ENCODE data around the gene CDKN3. TPM values are rescaled to one million over a fixed set of nuclear protein-coding genes. Genes with fewer than 3 reads are reported as not detected.
A peak's percentile ranks its signal among the peaks of the same experiment; 100 is the strongest.
"Not testable (repeated sequence)": the region's sequence is repeated elsewhere in the genome, so short reads cannot be mapped to it uniquely, and the experiment has no call there.

CDKN3 gene
- total RNA-seq, 5 donors from 2014 or later (not counting 1 experiment from before 2014, with no cell fraction given) = 1.2 to 2.7 (median 1.6) TPM

DNA sequence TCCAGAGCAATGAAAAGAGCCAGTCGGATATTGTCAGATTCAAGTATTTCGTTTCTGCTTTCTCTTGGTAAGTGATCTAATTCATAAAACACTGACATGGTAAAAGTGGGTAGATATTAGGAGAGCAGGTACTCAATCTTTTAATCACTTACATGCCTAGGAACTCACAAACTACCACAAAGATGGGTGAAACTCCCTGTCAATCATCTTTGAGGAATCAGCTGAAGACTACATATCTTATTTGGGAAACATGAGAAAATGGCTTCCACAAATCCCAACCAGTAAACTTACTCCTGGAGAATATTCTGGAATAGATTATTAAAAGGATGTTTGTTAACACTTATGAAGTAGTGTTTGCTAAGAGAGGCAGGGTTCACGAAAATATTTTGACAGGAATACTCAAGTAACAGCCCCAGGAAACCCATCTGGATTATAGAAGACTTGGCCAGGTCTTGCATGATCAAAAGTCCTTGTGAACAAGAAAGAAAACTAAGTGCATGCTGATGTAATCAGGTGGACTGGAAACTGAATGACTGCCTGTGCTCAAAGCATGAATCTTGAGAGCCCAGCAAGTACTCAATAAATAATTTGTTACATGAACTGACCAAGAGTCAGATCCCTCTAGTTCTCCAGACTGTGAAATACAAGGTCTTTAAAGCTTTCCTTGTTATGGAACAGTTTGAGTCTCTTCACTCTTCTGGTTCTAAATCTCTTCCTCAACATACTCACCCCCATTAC lies 28.9 kb downstream of the CDKN3 start:
- no peaks in the 10 kb centered on the region for H3K27me3 Mint-ChIP-seq
- no peaks in the 10 kb centered on the region for H3K4me1 ChIP-seq (ENCODE audit: control insufficient read depth in 1 of 2, extremely low read depth in 1 of 2, insufficient read depth in 2 of 2, low read length in 2 of 2)
- ChIA-PET POLR2A (no interaction called here), CTCF (interaction anchor here in 1 of 2 donors (0.6 kb wide), 1 partner anchor 22 kb away, joined by 3 read pairs; no protein-coding TSS in a partner anchor)
- ATAC-seq (replicated peaks in 1 of 4) (no peak), DNase-seq (no peak)
- no peak overlapping the region for H3K27ac Mint-ChIP-seq
- no peaks in the 10 kb centered on the region for H3K9me3 ChIP-seq
- H3K4me3 Mint-ChIP-seq = no peak overlapping the region
- H3K36me3 Mint-ChIP-seq = peaks cover 44% of the 10 kb centered on the region
- no peak overlapping the region for H3K27ac ChIP-seq (ENCODE audit: low read length)
- no peaks in the 10 kb centered on the region for H3K27me3 ChIP-seq (replicated peaks in 1 of 2; ENCODE audit: control insufficient read depth in 2 of 2, extremely low read depth in 1 of 2, insufficient read depth in 2 of 2, low read length in 1 of 2)
- WGBS (ENCODE audit: insufficient coverage) = 100% methylated on average over 1 of the region's 3 CpGs
- H3K4me3 ChIP-seq (ENCODE audit: control insufficient read depth in 1 of 2, extremely low read depth in 1 of 2, low read length in 1 of 2) = no peak overlapping the region
- H3K36me3 ChIP-seq (ENCODE audit: control insufficient read depth in 2 of 2, extremely low read depth in 1 of 2, insufficient read depth in 1 of 2, low read length in 1 of 2) = peaks cover 14 to 38% of the 10 kb centered on the region in 2 donors
- H3K4me1 Mint-ChIP-seq = no peaks in the 10 kb centered on the region
- H3K9me3 Mint-ChIP-seq = no peaks in the 10 kb centered on the region

DNA sequence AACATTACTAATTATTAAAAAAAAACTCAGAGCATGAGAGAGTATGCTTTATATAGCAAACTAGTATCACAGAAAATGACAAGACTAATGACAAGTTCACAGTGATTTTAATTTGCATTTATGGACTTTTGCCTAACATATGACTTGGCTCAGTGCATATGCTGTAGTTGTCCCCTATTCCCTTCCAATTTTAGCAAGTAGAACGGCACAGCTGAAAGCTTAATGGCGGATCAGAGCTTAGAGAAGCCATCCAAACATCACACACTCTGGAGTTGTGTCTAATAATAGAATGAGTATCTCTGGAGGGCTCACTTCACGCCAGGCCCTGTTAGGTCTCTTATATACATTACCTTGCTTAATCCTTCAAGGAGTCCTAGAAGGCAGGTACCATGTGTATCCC lies 31.1 kb downstream of the CDKN3 start:
- ChIA-PET POLR2A (no interaction called here), CTCF (interaction anchor here (0.6 to 0.8 kb wide), 2 partner anchors 28 to 1360 kb away, joined by 3 read pairs; no protein-coding TSS in a partner anchor)
- H3K27me3 Mint-ChIP-seq = no peaks in the 10 kb centered on the region
- peaks cover 55% of the 10 kb centered on the region for H3K36me3 Mint-ChIP-seq
- Histone ChIP-seq H3K4me3 (ENCODE audit: control insufficient read depth in 1 of 2, extremely low read depth in 1 of 2, low read length in 1 of 2) (no peak overlapping the region), H3K36me3 (ENCODE audit: control insufficient read depth in 2 of 2, extremely low read depth in 1 of 2, insufficient read depth in 1 of 2, low read length in 1 of 2) (peaks cover 14 to 41% of the 10 kb centered on the region in 2 donors), H3K27me3 (replicated peaks in 1 of 2; ENCODE audit: control insufficient read depth in 2 of 2, extremely low read depth in 1 of 2, insufficient read depth in 2 of 2, low read length in 1 of 2) (no peaks in the 10 kb centered on the region), H3K4me1 (ENCODE audit: control insufficient read depth in 1 of 2, extremely low read depth in 1 of 2, insufficient read depth in 2 of 2, low read length in 2 of 2) (no peaks in the 10 kb centered on the region), H3K27ac (ENCODE audit: low read length) (no peak overlapping the region), H3K9me3 (no peaks in the 10 kb centered on the region)
- peaks cover 5 to 7% (median 7%) of the 10 kb centered on the region in 3 donors for H3K4me1 Mint-ChIP-seq
- ATAC-seq (replicated peaks in 1 of 4) (no peak), DNase-seq (no peak)
- no peak overlapping the region for H3K27ac Mint-ChIP-seq
- no peak overlapping the region for H3K4me3 Mint-ChIP-seq
- WGBS (ENCODE audit: insufficient coverage) = no CpG with 5 or more reads among the region's 3 CpGs
- no peaks in the 10 kb centered on the region for H3K9me3 Mint-ChIP-seq

DNA sequence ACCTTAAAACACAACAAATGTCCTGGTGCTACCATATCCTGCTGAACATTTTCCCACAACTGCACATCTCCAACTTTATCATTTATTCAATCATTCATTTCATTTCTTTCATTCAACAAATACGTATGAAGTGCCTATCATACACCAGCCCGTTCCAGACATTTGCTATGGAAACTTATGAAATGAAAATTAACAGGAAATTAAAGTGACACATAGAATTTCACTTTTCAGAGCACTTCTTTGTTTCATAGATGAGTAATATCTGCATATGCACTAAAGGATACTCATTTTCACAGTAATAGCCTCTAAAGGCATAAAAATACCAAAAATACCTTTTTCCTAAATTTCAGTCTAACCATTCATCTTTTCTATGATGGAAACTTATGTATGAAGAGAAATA lies 31.7 kb downstream of the CDKN3 start:
- H3K4me3 Mint-ChIP-seq = no peak overlapping the region
- ChIA-PET CTCF (no interaction called here), POLR2A (no interaction called here)
- no peak overlapping the region for H3K27ac ChIP-seq (ENCODE audit: low read length)
- H3K27me3 ChIP-seq (replicated peaks in 1 of 2; ENCODE audit: control insufficient read depth in 2 of 2, extremely low read depth in 1 of 2, insufficient read depth in 2 of 2, low read length in 1 of 2) = no peaks in the 10 kb centered on the region
- no peaks in the 10 kb centered on the region for H3K9me3 Mint-ChIP-seq
- no peak for ATAC-seq (replicated peaks in 1 of 4)
- H3K27me3 Mint-ChIP-seq = no peaks in the 10 kb centered on the region
- no peaks in the 10 kb centered on the region for H3K9me3 ChIP-seq
- peak overlapping the region in 1 of 2 donors; percentile 30 for H3K27ac Mint-ChIP-seq
- peaks cover 55% of the 10 kb centered on the region for H3K36me3 Mint-ChIP-seq
- peaks cover 10 to 14% (median 12%) of the 10 kb centered on the region in 3 donors for H3K4me1 Mint-ChIP-seq
- WGBS (ENCODE audit: insufficient coverage) = no CpG with 5 or more reads among the region's 2 CpGs
- H3K4me1 ChIP-seq (ENCODE audit: control insufficient read depth in 1 of 2, extremely low read depth in 1 of 2, insufficient read depth in 2 of 2, low read length in 2 of 2) = no peaks in the 10 kb centered on the region
- no peak overlapping the region for H3K4me3 ChIP-seq (ENCODE audit: control insufficient read depth in 1 of 2, extremely low read depth in 1 of 2, low read length in 1 of 2)
- no peak for DNase-seq
- peaks cover 14 to 41% of the 10 kb centered on the region in 2 donors for H3K36me3 ChIP-seq (ENCODE audit: control insufficient read depth in 2 of 2, extremely low read depth in 1 of 2, insufficient read depth in 1 of 2, low read length in 1 of 2)

DNA sequence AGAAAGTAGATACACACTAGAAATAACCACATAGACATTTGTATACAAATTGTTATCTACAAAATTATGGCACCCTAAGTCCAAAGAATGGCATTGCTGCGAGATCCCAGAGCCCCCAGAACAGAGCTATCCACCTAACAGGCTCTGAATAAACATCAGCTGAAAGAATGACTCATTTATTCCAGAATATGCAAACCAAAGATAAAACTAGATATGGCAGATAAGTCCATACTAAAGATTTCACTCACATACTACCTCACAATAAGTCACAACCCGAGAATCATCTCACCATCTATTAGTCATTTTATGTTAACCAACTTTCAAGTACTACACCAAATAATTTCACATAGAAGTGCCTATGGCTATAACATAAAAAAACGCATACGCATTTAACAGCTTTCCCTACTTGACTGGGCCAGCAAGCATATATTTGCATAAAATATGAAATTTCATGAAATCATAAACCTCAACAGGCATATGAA lies 38.7 kb downstream of the CDKN3 start:
- 37% methylated on average over 2 of the region's 4 CpGs for WGBS (ENCODE audit: insufficient coverage)
- CTCF ChIA-PET = interaction anchor here (0.9 to 1.1 kb wide), 2 partner anchors 12 to 39 kb away, joined by 3 to 4 read pairs; partner anchors contain the start of gene CDKN3 (in 1 of the 2)
- Mint-ChIP-seq H3K9me3 (no peaks in the 10 kb centered on the region), H3K4me3 (peak overlapping the region; percentile 7 to 46 (median 20)), H3K27me3 (no peaks in the 10 kb centered on the region), H3K4me1 (peaks cover 69 to 76% (median 74%) of the 10 kb centered on the region in 3 donors), H3K36me3 (peaks cover 23% of the 10 kb centered on the region), H3K27ac (peak overlapping the region; percentile 25 to 66)
- no peaks in the 10 kb centered on the region for H3K9me3 ChIP-seq
- H3K4me1 ChIP-seq (ENCODE audit: control insufficient read depth in 1 of 2, extremely low read depth in 1 of 2, insufficient read depth in 2 of 2, low read length in 2 of 2) = peaks cover 7 to 12% of the 10 kb centered on the region in 2 experiments
- H3K36me3 ChIP-seq (ENCODE audit: control insufficient read depth in 2 of 2, extremely low read depth in 1 of 2, insufficient read depth in 1 of 2, low read length in 1 of 2) = peaks cover 0 to 9% of the 10 kb centered on the region in 2 donors
- no peak for DNase-seq
- no peak overlapping the region for H3K27ac ChIP-seq (ENCODE audit: low read length)
- no peaks in the 10 kb centered on the region for H3K27me3 ChIP-seq (replicated peaks in 1 of 2; ENCODE audit: control insufficient read depth in 2 of 2, extremely low read depth in 1 of 2, insufficient read depth in 2 of 2, low read length in 1 of 2)
- ATAC-seq (replicated peaks in 1 of 4) = peak; percentile 28 to 55 (median 40)
- H3K4me3 ChIP-seq (ENCODE audit: control insufficient read depth in 1 of 2, extremely low read depth in 1 of 2, low read length in 1 of 2) = no peak overlapping the region
- POLR2A ChIA-PET = interaction anchor here in 1 of 2 donors (1.0 kb wide), 1 partner anchor 38 kb away, joined by 3 read pairs; no protein-coding TSS in a partner anchor

DNA sequence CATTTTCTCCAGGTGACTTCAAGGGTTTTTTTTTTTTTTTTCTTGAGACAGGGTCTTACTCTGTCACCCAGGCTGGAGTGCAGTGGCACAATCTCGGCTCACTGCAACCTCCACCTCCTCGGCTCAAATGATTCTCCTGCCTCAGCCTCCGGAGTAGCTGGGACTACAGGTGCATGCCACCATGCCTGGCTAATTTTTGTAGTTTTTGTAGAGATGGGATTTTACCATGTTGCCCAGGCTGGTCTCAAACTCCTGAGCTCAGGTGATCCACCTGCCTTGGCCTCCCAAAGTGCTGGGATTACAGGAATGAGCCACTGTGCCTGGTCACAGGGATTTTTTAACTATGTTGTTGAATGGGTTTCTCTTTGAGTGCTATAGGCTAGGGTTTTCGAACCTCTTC lies 41.1 kb downstream of the CDKN3 start:
- ATAC-seq (replicated peaks in 1 of 4); H3K36me3 ChIP-seq (ENCODE audit: control insufficient read depth in 2 of 2, extremely low read depth in 1 of 2, insufficient read depth in 1 of 2, low read length in 1 of 2); H3K36me3 Mint-ChIP-seq; H3K9me3 Mint-ChIP-seq; H3K9me3 ChIP-seq; H3K27me3 ChIP-seq (replicated peaks in 1 of 2; ENCODE audit: control insufficient read depth in 2 of 2, extremely low read depth in 1 of 2, insufficient read depth in 2 of 2, low read length in 1 of 2); H3K27ac Mint-ChIP-seq; H3K4me3 Mint-ChIP-seq; DNase-seq; H3K27ac ChIP-seq (ENCODE audit: low read length); H3K4me3 ChIP-seq (ENCODE audit: control insufficient read depth in 1 of 2, extremely low read depth in 1 of 2, low read length in 1 of 2); H3K27me3 Mint-ChIP-seq: not testable (repeated sequence)
- H3K4me1 ChIP-seq (ENCODE audit: control insufficient read depth in 1 of 2, extremely low read depth in 1 of 2, insufficient read depth in 2 of 2, low read length in 2 of 2) = peaks cover 11 to 16% of the 10 kb centered on the region in 2 experiments
- ChIA-PET POLR2A (interaction anchor here in 1 of 2 donors (0.7 kb wide), 1 partner anchor 45 kb away, joined by 10 read pairs; no protein-coding TSS in a partner anchor), CTCF (interaction anchor here (0.5 to 0.7 kb wide), 5 partner anchors 19 to 1287 kb away, joined by 3 to 5 read pairs (median 4); no protein-coding TSS in a partner anchor)
- 100% methylated on average over 2 of the region's 4 CpGs for WGBS (ENCODE audit: insufficient coverage)
- H3K4me1 Mint-ChIP-seq = peaks cover 73 to 78% (median 75%) of the 10 kb centered on the region in 3 donors

DNA sequence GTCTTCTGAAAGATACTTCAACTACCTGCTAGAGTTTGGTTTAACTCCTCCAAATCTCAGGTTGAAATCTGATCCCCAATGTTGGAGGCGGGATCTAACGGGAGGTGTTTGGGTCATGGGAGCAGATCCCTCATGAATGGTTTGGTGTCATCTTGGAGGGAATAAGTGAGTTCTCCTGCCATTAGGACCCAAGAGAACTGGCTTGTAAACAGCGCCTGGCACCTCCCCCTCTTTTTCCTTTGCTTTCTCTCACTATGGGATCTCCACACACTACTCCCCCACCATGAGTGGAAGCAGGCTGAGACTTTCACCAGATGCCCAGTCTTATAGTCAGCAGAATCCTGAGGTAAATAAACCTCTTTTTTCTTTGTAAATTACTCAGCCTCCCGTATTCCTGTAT lies 41.9 kb downstream of the CDKN3 start:
- Mint-ChIP-seq H3K9me3 (no peaks in the 10 kb centered on the region), H3K4me3 (no peak overlapping the region), H3K4me1 (peaks cover 68 to 73% (median 68%) of the 10 kb centered on the region in 3 donors), H3K36me3 (peaks cover 7% of the 10 kb centered on the region), H3K27ac (no peak overlapping the region), H3K27me3 (no peaks in the 10 kb centered on the region)
- CTCF ChIA-PET = no interaction called here
- Histone ChIP-seq H3K4me1 (ENCODE audit: control insufficient read depth in 1 of 2, extremely low read depth in 1 of 2, insufficient read depth in 2 of 2, low read length in 2 of 2) (peaks cover 11 to 16% of the 10 kb centered on the region in 2 experiments), H3K36me3 (ENCODE audit: control insufficient read depth in 2 of 2, extremely low read depth in 1 of 2, insufficient read depth in 1 of 2, low read length in 1 of 2) (peaks cover 0 to 6% of the 10 kb centered on the region in 2 donors), H3K4me3 (ENCODE audit: control insufficient read depth in 1 of 2, extremely low read depth in 1 of 2, low read length in 1 of 2) (no peak overlapping the region), H3K9me3 (no peaks in the 10 kb centered on the region), H3K27me3 (replicated peaks in 1 of 2; ENCODE audit: control insufficient read depth in 2 of 2, extremely low read depth in 1 of 2, insufficient read depth in 2 of 2, low read length in 1 of 2) (no peaks in the 10 kb centered on the region), H3K27ac (ENCODE audit: low read length) (no peak overlapping the region)
- no CpG with 5 or more reads among the region's 4 CpGs for WGBS (ENCODE audit: insufficient coverage)
- ATAC-seq (replicated peaks in 1 of 4) (no peak), DNase-seq (no peak)
- POLR2A ChIA-PET = no interaction called here
